Stimulated activated CD8-positive, alpha-beta memory T cell treated with anti-CD3 and anti-CD28 coated beads, Interleukin-15, amount 100 ng/mL, for 4 hours (primary cell): ENCODE data around the gene PCYT1A.
"Not testable (repeated sequence)": the region's sequence is repeated elsewhere in the genome, so short reads cannot be mapped to it uniquely, and the experiment has no call there.

Experiments used
- DNase-seq, 2 donors: peaks; one replicate each; pipeline ENCODE4 v3.0.0-alpha.2; 2020; ENCODE audit warnings: low read depth in 2 of 2

Gene PCYT1A

DNA sequence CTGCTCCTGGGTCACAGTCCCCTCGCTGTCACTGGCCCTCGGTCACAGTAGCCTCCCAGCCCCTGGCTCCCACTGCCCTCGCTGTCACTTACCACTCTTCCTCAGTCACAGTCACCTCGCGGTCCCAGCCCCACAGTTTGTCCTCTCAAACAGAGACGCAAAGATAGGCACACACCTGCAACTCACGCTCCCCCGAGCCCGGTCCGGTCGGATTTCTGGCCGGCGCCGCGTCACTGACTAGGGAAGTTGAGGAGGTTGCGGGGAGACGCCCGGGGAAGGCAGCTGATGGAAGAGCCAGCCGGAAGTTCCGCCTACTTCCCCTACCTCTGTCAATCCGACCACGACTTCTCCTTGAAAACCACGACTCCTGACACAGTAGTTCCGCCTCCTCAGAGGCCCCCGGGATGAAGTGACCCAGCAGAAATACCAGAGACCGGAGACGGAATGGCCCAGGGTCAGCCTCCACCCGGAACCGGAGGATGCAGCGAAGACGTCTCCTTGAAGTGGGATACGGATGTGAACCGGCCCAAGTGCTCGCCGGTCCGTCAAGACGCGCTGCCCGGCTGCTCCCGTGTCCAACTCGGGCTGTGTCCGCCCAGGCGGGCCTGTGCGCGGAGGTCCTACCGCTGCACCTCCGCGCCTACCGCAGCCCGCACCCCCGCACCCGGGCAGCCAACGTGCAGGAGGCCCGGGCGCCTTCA, at the start of gene PCYT1A:
Gene PCYT1A (minus strand): TSS at position 287 of the 701 bp plus-strand sequence. CDS start 17,195 bp downstream, outside the sequence.
- peak; percentile 49 to 55 for DNase-seq

DNA sequence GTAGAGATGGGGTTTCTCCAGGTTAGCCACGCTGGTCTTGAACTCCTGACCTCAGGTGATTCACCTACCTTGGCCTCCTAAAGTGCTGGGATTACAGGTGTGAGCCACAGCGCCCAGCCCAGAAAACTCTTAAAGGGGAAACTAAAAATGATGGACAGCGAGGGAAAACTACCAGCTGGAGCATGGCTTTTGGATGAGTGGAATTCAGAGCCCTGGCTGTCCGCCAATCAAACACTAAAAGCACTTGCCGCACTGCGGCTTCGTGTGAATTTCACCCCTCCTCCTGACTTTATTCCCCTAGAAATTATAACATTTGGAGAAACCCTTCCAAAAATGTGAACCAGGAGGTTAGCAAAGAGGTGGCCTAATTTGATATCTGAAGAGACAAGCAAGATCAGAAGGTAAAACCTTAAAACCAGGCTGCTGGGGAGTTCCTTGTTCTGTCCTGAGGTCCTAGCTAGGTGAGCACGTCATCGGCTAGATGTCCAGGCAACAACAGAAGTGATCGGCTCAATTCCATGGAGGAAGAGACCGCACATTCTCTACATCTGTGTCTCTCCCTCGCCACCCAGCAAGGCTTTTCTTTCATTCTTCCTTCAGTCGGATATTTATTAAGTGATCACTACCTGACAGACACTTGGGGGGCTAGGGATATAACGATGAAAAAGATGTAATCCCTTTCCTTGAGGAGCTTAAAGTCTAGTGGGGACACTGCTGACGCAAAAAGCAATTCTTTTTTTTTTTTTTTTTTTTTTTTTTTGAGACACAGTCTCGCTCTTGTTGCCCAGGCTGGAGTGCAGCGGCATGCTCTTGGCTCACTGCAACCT, 49.0 kb upstream of the PCYT1A start:
- no peak for DNase-seq

DNA sequence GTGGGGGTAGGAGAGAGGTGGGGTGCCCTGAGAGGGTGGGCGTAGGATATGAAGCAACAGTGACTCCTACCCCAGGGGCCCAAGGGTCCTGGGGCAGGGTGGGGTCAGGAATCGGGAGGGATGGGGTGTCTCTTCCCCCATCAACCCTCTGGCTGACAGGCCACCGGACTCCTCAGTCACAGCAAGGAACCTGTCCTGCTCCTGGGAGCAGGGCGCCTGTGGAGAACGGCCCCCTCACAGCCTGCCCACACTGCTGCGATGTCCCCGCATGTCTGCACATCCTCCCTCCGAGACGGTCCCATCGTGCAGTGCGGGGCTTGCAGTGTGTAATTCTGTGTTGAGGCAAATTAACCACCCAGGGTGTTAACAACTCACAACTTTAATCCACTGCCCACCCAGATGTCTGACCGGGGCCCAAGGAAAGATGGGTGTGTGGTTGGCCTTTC, 48.0 kb upstream of the PCYT1A start:
- DNase-seq = no peak

GRCh38 chr3:196334982-196335381, 47.5 kb upstream of the PCYT1A start:
- DNase-seq = no peak

GRCh38 chr3:196332168-196332567, 44.6 kb upstream of the PCYT1A start:
- no peak for DNase-seq

- DNase-seq = no peak
Observed at GRCh38 chr3:196327405-196327804, 39.9 kb upstream of the PCYT1A start.

GRCh38 chr3:196326936-196327335, 39.4 kb upstream of the PCYT1A start:
- no peak for DNase-seq

DNA sequence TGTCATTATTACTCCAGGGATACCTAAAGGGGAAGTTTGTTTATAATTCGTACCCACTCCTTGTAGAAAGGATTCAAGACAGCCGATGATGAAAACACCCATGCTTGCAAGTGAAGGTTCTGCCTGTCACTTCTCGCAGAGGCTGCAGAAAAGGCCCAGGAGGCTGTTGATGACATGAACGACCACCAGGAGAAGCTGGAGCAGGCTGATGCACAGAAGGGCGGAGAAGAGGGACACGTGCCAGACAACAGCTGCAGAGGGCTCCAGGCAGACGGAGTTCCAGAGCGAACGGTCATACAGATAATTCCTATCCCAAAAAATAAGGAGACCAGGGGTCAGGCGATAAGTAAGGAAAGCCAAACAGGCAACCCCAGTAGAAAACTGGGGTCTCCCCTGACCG, 36.2 kb upstream of the PCYT1A start:
- DNase-seq = no peak

DNA sequence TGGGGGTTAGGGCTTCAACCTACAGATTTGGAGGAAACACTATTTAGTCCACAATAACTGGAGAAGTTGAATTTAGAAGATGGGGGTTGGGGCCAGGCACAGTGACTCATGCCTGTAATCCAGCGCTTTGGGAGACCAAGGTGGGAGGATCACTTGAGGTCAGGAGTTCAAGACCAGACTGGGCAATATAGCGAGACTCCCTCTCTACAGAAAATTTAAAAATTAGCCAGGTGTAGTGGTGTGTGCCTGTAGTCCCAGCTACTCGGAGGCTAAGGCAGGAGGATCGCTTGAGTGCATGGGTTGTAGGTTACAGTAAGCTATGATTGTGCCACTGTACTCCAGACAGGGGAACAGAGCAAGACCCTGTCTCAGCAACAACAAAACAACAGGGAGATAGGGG, 35.5 kb upstream of the PCYT1A start:
- no peak for DNase-seq

GRCh38 chr3:196321162-196321561, 33.6 kb upstream of the PCYT1A start:
- DNase-seq = no peak

- DNase-seq = no peak
Observed at GRCh38 chr3:196320137-196320536, 32.6 kb upstream of the PCYT1A start.

DNA sequence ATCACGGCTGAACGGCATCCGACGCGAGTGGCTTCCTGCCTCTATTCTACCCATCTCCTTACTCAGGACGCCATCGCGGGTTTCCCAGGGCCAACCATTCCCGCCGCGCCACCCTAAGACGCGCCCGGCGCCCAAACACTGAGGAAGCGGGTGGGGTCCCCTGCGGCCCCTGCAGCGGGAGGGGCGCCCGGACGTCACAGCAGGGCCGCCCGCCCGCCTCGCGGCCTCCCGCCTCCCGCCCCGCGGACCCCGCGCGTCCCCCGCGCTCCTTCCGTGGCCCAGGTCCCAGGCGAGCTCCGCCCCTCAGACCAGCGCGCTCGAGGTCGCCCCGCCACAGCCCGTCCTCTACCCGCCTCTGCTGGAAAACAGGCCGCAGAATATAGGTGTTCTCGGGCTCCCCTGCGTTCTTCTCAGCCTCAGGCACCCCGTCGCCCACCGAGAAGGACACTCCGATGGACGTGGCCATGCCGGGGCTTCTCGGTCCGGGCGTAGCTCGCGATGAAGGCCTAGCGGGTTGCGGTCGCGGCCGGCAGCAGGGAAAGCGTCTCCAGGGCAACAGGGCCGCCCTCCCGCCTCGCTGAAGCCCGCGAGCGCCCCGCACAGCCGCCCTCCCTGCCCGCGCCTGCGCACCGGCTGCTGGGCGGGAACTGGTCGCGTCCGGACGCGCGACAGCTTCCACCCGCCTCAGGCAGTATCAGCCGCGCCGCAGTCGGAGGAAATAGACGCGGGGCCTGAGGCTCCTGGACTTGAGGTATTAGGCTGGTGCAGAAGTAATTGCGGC, 30.4 kb upstream of the PCYT1A start, which contains the start of gene DYNLT2B:
Gene DYNLT2B (minus strand): TSS at position 554 of the 781 bp plus-strand sequence. CDS start 88 bp downstream, at position 466.
- peak; percentile 68 to 75 for DNase-seq

- not testable (repeated sequence) for DNase-seq
Observed at GRCh38 chr3:196316799-196317686, 29.5 kb upstream of the PCYT1A start.

DNA sequence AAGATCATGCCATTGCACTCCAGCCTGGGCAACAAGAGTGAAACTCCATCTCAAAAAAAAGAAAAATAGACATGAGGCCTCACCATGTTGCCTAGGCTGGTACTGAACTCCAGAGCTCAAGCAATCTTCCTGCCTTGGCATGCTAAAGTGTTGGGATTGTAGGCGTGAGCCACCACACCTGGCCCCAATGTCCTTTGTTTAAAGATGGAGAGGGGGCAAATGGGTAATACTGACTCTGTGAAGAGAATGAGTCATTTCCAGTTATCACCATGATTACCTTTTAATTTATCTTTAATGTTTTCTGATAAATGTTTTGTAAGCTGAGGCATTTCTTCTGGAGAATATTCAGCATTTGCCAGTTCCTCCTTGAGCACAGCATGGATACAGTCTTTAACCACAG, 28.3 kb upstream of the PCYT1A start:
- DNase-seq = no peak

- DNase-seq = no peak
Observed at GRCh38 chr3:196314597-196314996, 27.1 kb upstream of the PCYT1A start.

- not testable (repeated sequence) for DNase-seq
Observed at GRCh38 chr3:196314086-196314485, 26.6 kb upstream of the PCYT1A start.

GRCh38 chr3:196302960-196303359, 15.4 kb upstream of the PCYT1A start:
- DNase-seq = not testable (repeated sequence)

- not testable (repeated sequence) for DNase-seq
Observed at GRCh38 chr3:196302551-196302950, 15.0 kb upstream of the PCYT1A start.

- DNase-seq = no peak
Observed at GRCh38 chr3:196298521-196298920, 11.0 kb upstream of the PCYT1A start.

DNA sequence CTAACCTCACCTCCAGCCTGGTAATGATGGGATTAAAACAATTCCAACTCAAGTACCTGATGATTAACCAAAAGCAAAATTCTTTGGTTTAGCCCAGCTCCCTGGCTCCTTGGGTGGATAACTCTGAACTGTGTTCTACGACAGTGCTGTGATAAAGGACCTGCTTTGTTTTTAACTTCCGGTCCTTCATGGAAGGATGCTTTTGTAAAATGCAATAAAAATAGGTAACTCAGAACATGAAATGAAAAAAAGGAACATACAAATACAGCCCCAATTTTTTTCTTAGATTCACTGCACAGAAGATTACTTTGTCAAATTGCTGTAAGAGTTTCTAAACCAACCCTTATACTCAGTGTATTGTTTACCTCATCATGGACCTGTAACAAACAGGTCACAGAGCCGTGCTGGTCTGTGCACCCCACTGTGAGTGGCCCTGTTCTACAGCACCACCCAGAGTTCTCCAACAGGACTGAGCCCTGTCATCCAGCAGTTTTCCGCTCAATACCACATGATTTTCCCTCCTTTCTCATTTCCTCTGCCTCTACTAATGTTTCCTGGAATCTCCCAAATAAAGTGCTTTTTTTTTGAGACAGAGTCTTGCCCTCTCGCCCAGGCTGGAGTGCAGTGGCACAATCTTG, 4.9 kb upstream of the PCYT1A start:
- no peak for DNase-seq

GRCh38 chr3:196288141-196288460, 575 bp upstream of the PCYT1A start:
- DNase-seq = peak in 1 of 2 donors; percentile 19
